ENCODE results near the gene SNX3. TPM values are rescaled to one million over a fixed set of nuclear protein-coding genes. Genes with fewer than 3 reads are reported as not detected.

SNX3 gene
- total and polyA plus RNA-seq, 2 donors (not counting 1 experiment from before 2014, with no cell fraction given) = 96.0 to 130 TPM

GRCh38 chr6:108175592-108176279 lies 85.1 kb downstream of the SNX3 start:
- Histone ChIP-seq H3K27ac (ENCODE audit: low read length in 2 of 2) (no peak overlapping the region), H4K20me1 (ENCODE audit: control insufficient read depth, insufficient read depth, low read length, poor library complexity, severe bottlenecking) (no peaks in the 10 kb centered on the region), H3K4me1 (ENCODE audit: control insufficient read depth in 2 of 2, insufficient read depth in 2 of 2, low read length in 2 of 2) (peaks cover 19 to 42% of the 10 kb centered on the region in 2 donors), H3K36me3 (replicated peaks in 1 of 2; ENCODE audit: control extremely low read depth in 1 of 2, control insufficient read depth in 1 of 2, extremely low read depth in 1 of 2, insufficient read depth in 2 of 2, low read length in 1 of 2) (no peaks in the 10 kb centered on the region), H3K79me2 (ENCODE audit: control insufficient read depth, insufficient read depth, low read length) (no peaks in the 10 kb centered on the region), H3K9me3 (ENCODE audit: control extremely low read depth in 1 of 3, control insufficient read depth in 2 of 3, insufficient read depth in 1 of 3, low read length in 2 of 3) (peaks cover 0 to 38% (median 7%) of the 10 kb centered on the region in 3 donors), H3K4me2 (replicated peaks; ENCODE audit: low read depth, low read length, poor library complexity, severe bottlenecking) (peak overlapping the region; percentile 51), H2AFZ (ENCODE audit: insufficient read depth, low read depth, low read length, poor library complexity, severe bottlenecking) (peak overlapping the region; percentile 34), H3K4me3 (ENCODE audit: control extremely low read depth in 1 of 5, extremely low read depth in 1 of 5, insufficient read depth in 1 of 5, low read depth in 2 of 5, low read length in 4 of 5) (peak overlapping the region in 1 of 5 experiments; percentile 46), H3K27me3 (replicated peaks in 1 of 4; ENCODE audit: control extremely low read depth in 1 of 4, control insufficient read depth in 3 of 4, insufficient read depth in 4 of 4, low read length in 3 of 4) (peaks cover 3 to 85% (median 77%) of the 10 kb centered on the region in 4 experiments), H3K9ac (ENCODE audit: low read length) (peak overlapping the region; percentile 4)
- intact Hi-C loops (cut with micrococcal nuclease) = no loop called here
- DNase-seq (peak; percentile 49), ATAC-seq (ENCODE audit: low read depth) (no peak)
- Mint-ChIP-seq H3K4me3 (peak overlapping the region; percentile 61), H3K9me3 (ENCODE audit: insufficient read depth) (no peaks in the 10 kb centered on the region), H3K4me1 (peaks cover 26% of the 10 kb centered on the region), H3K27ac (no peak overlapping the region), H3K27me3 (peaks cover 77% of the 10 kb centered on the region)
- TF ChIP-seq CTCF (IDR thresholded peaks at IDR 0.05) (no peak), EZH2 (IDR thresholded peaks at IDR 0.05; ENCODE audit: borderline replicate concordance, insufficient read depth, low read depth, low read length, poor library complexity, severe bottlenecking) (no peak)
- 8% methylated on average over 28 of the region's 38 CpGs for WGBS (ENCODE audit: insufficient coverage)
- CTCF ChIA-PET = interaction anchor here (1.4 kb wide), 1 partner anchor 316 kb away, joined by 3 read pairs; no protein-coding TSS in a partner anchor
- POLR2A ChIA-PET = no interaction called here

GRCh38 chr6:108175176-108175591 lies 85.7 kb downstream of the SNX3 start:
- Mint-ChIP-seq H3K27me3 (peaks cover 72% of the 10 kb centered on the region), H3K4me1 (peaks cover 28% of the 10 kb centered on the region), H3K9me3 (ENCODE audit: insufficient read depth) (no peaks in the 10 kb centered on the region), H3K27ac (no peak overlapping the region), H3K4me3 (peak overlapping the region; percentile 61)
- TF ChIP-seq CTCF (IDR thresholded peaks at IDR 0.05) (no peak), EZH2 (IDR thresholded peaks at IDR 0.05; ENCODE audit: borderline replicate concordance, insufficient read depth, low read depth, low read length, poor library complexity, severe bottlenecking) (no peak)
- Histone ChIP-seq H3K27me3 (replicated peaks in 1 of 4; ENCODE audit: control extremely low read depth in 1 of 4, control insufficient read depth in 3 of 4, insufficient read depth in 4 of 4, low read length in 3 of 4) (peaks cover 3 to 86% (median 81%) of the 10 kb centered on the region in 4 experiments), H3K27ac (ENCODE audit: low read length in 2 of 2) (no peak overlapping the region), H3K4me2 (replicated peaks; ENCODE audit: low read depth, low read length, poor library complexity, severe bottlenecking) (peak overlapping the region; percentile 51), H3K9me3 (ENCODE audit: control extremely low read depth in 1 of 3, control insufficient read depth in 2 of 3, insufficient read depth in 1 of 3, low read length in 2 of 3) (peaks cover 0 to 44% (median 10%) of the 10 kb centered on the region in 3 donors), H3K36me3 (replicated peaks in 1 of 2; ENCODE audit: control extremely low read depth in 1 of 2, control insufficient read depth in 1 of 2, extremely low read depth in 1 of 2, insufficient read depth in 2 of 2, low read length in 1 of 2) (no peaks in the 10 kb centered on the region), H3K79me2 (ENCODE audit: control insufficient read depth, insufficient read depth, low read length) (no peaks in the 10 kb centered on the region), H3K9ac (ENCODE audit: low read length) (peak overlapping the region; percentile 4), H3K4me1 (ENCODE audit: control insufficient read depth in 2 of 2, insufficient read depth in 2 of 2, low read length in 2 of 2) (peaks cover 25 to 48% of the 10 kb centered on the region in 2 donors), H3K4me3 (ENCODE audit: control extremely low read depth in 1 of 5, extremely low read depth in 1 of 5, insufficient read depth in 1 of 5, low read depth in 2 of 5, low read length in 4 of 5) (no peak overlapping the region), H2AFZ (ENCODE audit: insufficient read depth, low read depth, low read length, poor library complexity, severe bottlenecking) (no peak overlapping the region), H4K20me1 (ENCODE audit: control insufficient read depth, insufficient read depth, low read length, poor library complexity, severe bottlenecking) (no peaks in the 10 kb centered on the region)
- ATAC-seq (ENCODE audit: low read depth) = no peak
- ChIA-PET CTCF (interaction anchor here (1.4 kb wide), 1 partner anchor 316 kb away, joined by 3 read pairs; no protein-coding TSS in a partner anchor), POLR2A (no interaction called here)
- 18% methylated on average over 22 of the region's 22 CpGs for WGBS (ENCODE audit: insufficient coverage)
- DNase-seq = no peak
- intact Hi-C loops (cut with micrococcal nuclease) = no loop called here

Measured in B cell (primary cell).